Astrocyte (in vitro differentiated cells and primary cell): ENCODE measurements around the gene ALG6. TPM values are rescaled to one million over a fixed set of nuclear protein-coding genes. Genes with fewer than 3 reads are reported as not detected.

Experiments
- DNase-seq: peaks from one replicate; pipeline ENCODE4 v3.0.0-alpha.2; 2010; ENCODE audit warnings: low read depth
- FAIRE-seq: peaks from 2 replicates; lab custom pipeline; 2011; peaks lifted over from hg19 to GRCh38; lab: Jason Lieb, UNC
- H2AFZ ChIP-seq: 2 replicates; pipeline ENCODE4 v1.6.0; 2012; ENCODE audit warnings: low read depth, low read length, inconsistent platforms
- H3K27ac ChIP-seq: 2 replicates; pipeline ENCODE4 v1.5.1; 2011; ENCODE audit warnings: low read depth, low read length, inconsistent platforms
- H3K27me3 ChIP-seq: 2 replicates; pipeline ENCODE4 v1.6.0; 2011; ENCODE audit warnings: low read length, inconsistent platforms; ENCODE audit not compliant: insufficient read depth
- H3K36me3 ChIP-seq: 2 replicates; pipeline ENCODE4 v1.5.1; 2011; ENCODE audit warnings: low read length, inconsistent platforms; ENCODE audit not compliant: insufficient read depth
- H3K4me1 ChIP-seq: 2 replicates; pipeline ENCODE4 v1.5.1; 2011; ENCODE audit warnings: low read length, inconsistent platforms; ENCODE audit not compliant: insufficient read depth
- H3K4me2 ChIP-seq: 2 replicates; pipeline ENCODE4 v1.6.0; 2012; ENCODE audit warnings: low read length, inconsistent platforms
- H3K4me3 ChIP-seq: 2 replicates; pipeline ENCODE4 v1.5.1; 2011; ENCODE audit warnings: low read depth, mild to moderate bottlenecking, low read length, inconsistent platforms; ENCODE audit not compliant: insufficient read depth
- H3K79me2 ChIP-seq: 2 replicates; pipeline ENCODE4 v1.6.0; 2012; ENCODE audit warnings: mild to moderate bottlenecking, low read length, inconsistent platforms; ENCODE audit not compliant: insufficient read depth
- H3K9ac ChIP-seq: 2 replicates; pipeline ENCODE4 v1.6.0; 2012; ENCODE audit warnings: mild to moderate bottlenecking, low read length, inconsistent platforms
- H3K9me3 ChIP-seq: 2 replicates; pipeline ENCODE4 v1.5.1; 2012; ENCODE audit warnings: low read depth, mild to moderate bottlenecking, low read length, inconsistent platforms; ENCODE audit not compliant: insufficient read depth
- H4K20me1 ChIP-seq: 2 replicates; pipeline ENCODE4 v1.6.0; 2012; ENCODE audit warnings: low read length, inconsistent platforms; ENCODE audit not compliant: insufficient read depth
- H3K27ac Mint-ChIP-seq: one replicate; pipeline ENCODE4 v1.8.0; 2021; ENCODE audit warnings: mild to moderate bottlenecking, mixed read lengths; ENCODE audit not compliant: unreplicated experiment
- H3K27me3 Mint-ChIP-seq: one replicate; pipeline ENCODE4 v1.8.0; 2021; ENCODE audit warnings: low read depth, mixed read lengths; ENCODE audit not compliant: unreplicated experiment
- H3K36me3 Mint-ChIP-seq: one replicate; pipeline ENCODE4 v1.8.0; 2021; ENCODE audit warnings: low read depth, mixed read lengths; ENCODE audit not compliant: unreplicated experiment
- H3K4me1 Mint-ChIP-seq: one replicate; pipeline ENCODE4 v1.8.0; 2021; ENCODE audit warnings: low read depth, mixed read lengths; ENCODE audit not compliant: unreplicated experiment
- H3K4me3 Mint-ChIP-seq: one replicate; pipeline ENCODE4 v1.8.0; 2021; ENCODE audit warnings: mild to moderate bottlenecking, moderate library complexity, mixed read lengths; ENCODE audit not compliant: unreplicated experiment
- H3K9me3 Mint-ChIP-seq: one replicate; pipeline ENCODE4 v1.8.0; 2021; ENCODE audit warnings: mild to moderate bottlenecking, mixed read lengths; ENCODE audit not compliant: unreplicated experiment
- CTCF ChIP-seq: IDR thresholded peaks from 2 replicates; pipeline ENCODE4 v1.5.1; 2011; ENCODE audit warnings: low read depth, mild to moderate bottlenecking, inconsistent platforms, low read length, moderate library complexity; ENCODE audit not compliant: insufficient read depth
- EZH2 ChIP-seq: IDR thresholded peaks from 2 replicates; pipeline ENCODE4 v1.6.1; 2012; ENCODE audit warnings: mild to moderate bottlenecking, low read length, inconsistent platforms; ENCODE audit not compliant: insufficient read depth
- total RNA-seq: library from RNA; stranded (reverse); gene quantifications from 2 replicates; pipeline ENCODE4 v1.2.1, GENCODE V29; 2021

Gene ALG6
- total RNA-seq, 1 donor from 2014 or later: 7.8 TPM

GRCh38 chr1:63423649-63424048 is 56.2 kb downstream of the ALG6 start:
- Histone ChIP-seq H3K27ac (no peak overlapping the region), H3K9me3 (no peaks in the 10 kb centered on the region), H2AFZ (no peak overlapping the region), H3K4me2 (no peak overlapping the region), H3K36me3 (no peaks in the 10 kb centered on the region), H3K4me1 (no peaks in the 10 kb centered on the region), H3K9ac (no peak overlapping the region), H3K4me3 (no peak overlapping the region), H3K27me3 (no peaks in the 10 kb centered on the region), H4K20me1 (no peaks in the 10 kb centered on the region), H3K79me2 (no peaks in the 10 kb centered on the region)
- DNase-seq (no peak), FAIRE-seq (no peak)
- H3K27me3 Mint-ChIP-seq: no peaks in the 10 kb centered on the region
- H3K9me3 Mint-ChIP-seq: no peaks in the 10 kb centered on the region
- H3K4me3 Mint-ChIP-seq: no peak overlapping the region
- no peak overlapping the region for H3K27ac Mint-ChIP-seq
- no peaks in the 10 kb centered on the region for H3K4me1 Mint-ChIP-seq
- no peak for TF ChIP-seq CTCF
- TF ChIP-seq EZH2: no peak
- H3K36me3 Mint-ChIP-seq: no peaks in the 10 kb centered on the region

GRCh38 chr1:63428815-63429214 is 61.4 kb downstream of the ALG6 start:
- H3K9me3 ChIP-seq: no peaks in the 10 kb centered on the region
- H3K9ac ChIP-seq: no peak overlapping the region
- H3K36me3 Mint-ChIP-seq: peaks cover 4% of the 10 kb centered on the region
- H3K27me3 Mint-ChIP-seq: no peaks in the 10 kb centered on the region
- H3K4me3 ChIP-seq: no peak overlapping the region
- TF ChIP-seq EZH2 (no peak), CTCF (no peak)
- no peak overlapping the region for H3K4me2 ChIP-seq
- peaks cover 5% of the 10 kb centered on the region for H3K9me3 Mint-ChIP-seq
- no peak overlapping the region for H3K27ac ChIP-seq
- no peak overlapping the region for H3K4me3 Mint-ChIP-seq
- H2AFZ ChIP-seq: no peak overlapping the region
- no peaks in the 10 kb centered on the region for H3K36me3 ChIP-seq
- DNase-seq (no peak), FAIRE-seq (no peak)
- H3K79me2 ChIP-seq: no peaks in the 10 kb centered on the region
- H3K27ac Mint-ChIP-seq: no peak overlapping the region
- H3K4me1 ChIP-seq: no peaks in the 10 kb centered on the region
- H4K20me1 ChIP-seq: no peaks in the 10 kb centered on the region
- H3K4me1 Mint-ChIP-seq: no peaks in the 10 kb centered on the region
- no peaks in the 10 kb centered on the region for H3K27me3 ChIP-seq

- FAIRE-seq (no peak), DNase-seq (no peak)
- Histone ChIP-seq H3K9me3 (no peaks in the 10 kb centered on the region), H4K20me1 (no peaks in the 10 kb centered on the region), H3K4me1 (no peaks in the 10 kb centered on the region), H2AFZ (no peak overlapping the region), H3K4me3 (no peak overlapping the region), H3K9ac (no peak overlapping the region), H3K36me3 (no peaks in the 10 kb centered on the region), H3K79me2 (no peaks in the 10 kb centered on the region), H3K27me3 (no peaks in the 10 kb centered on the region), H3K4me2 (no peak overlapping the region), H3K27ac (no peak overlapping the region)
- peaks cover 4% of the 10 kb centered on the region for H3K36me3 Mint-ChIP-seq
- H3K27me3 Mint-ChIP-seq: no peaks in the 10 kb centered on the region
- no peak overlapping the region for H3K4me3 Mint-ChIP-seq
- no peak overlapping the region for H3K27ac Mint-ChIP-seq
- no peaks in the 10 kb centered on the region for H3K4me1 Mint-ChIP-seq
- TF ChIP-seq CTCF: no peak
- no peak for TF ChIP-seq EZH2
- H3K9me3 Mint-ChIP-seq: peaks cover 5% of the 10 kb centered on the region
Measured at GRCh38 chr1:63429281-63429680, 61.9 kb downstream of the ALG6 start.
